ENCODE data around the gene ADAMTS18.

DNA sequence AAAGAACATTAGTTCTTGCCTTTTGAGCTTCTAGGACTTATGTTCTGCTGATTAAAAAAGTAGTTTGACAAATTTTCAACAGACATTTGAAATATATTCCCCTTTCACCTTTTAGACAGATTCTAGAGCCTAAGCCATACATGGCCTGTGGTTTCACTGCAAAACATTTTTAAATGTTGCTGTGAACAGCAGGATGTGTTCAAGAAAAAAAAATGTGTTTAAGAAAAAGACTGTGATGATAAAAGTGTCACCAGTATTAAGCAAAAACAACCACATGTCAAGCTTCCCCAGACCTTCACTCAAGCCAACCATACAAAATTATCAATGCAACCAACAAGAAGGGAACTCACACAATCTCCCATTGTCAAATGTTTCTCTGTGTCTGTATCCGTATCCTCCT, 132.2 kb downstream of the ADAMTS18 start:
- TF ChIP-seq, protein P1, sequence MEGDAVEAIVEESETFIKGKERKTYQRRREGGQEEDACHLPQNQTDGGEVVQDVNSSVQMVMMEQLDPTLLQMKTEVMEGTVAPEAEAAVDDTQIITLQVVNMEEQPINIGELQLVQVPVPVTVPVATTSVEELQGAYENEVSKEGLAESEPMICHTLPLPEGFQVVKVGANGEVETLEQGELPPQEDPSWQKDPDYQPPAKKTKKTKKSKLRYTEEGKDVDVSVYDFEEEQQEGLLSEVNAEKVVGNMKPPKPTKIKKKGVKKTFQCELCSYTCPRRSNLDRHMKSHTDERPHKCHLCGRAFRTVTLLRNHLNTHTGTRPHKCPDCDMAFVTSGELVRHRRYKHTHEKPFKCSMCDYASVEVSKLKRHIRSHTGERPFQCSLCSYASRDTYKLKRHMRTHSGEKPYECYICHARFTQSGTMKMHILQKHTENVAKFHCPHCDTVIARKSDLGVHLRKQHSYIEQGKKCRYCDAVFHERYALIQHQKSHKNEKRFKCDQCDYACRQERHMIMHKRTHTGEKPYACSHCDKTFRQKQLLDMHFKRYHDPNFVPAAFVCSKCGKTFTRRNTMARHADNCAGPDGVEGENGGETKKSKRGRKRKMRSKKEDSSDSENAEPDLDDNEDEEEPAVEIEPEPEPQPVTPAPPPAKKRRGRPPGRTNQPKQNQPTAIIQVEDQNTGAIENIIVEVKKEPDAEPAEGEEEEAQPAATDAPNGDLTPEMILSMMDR (IDR thresholded peaks at IDR 0.05; ENCODE audit: borderline replicate concordance, extremely low read depth, low read length, poor library complexity, severe bottlenecking): no peak
- TF ChIP-seq EZH2 (IDR thresholded peaks at IDR 0.05; ENCODE audit: borderline replicate concordance, low read depth, low read length, severe bottlenecking): no peak

Data from DND-41 (cell line).